ENCODE measurements around the gene CCDC185. TPM values are rescaled to one million over a fixed set of nuclear protein-coding genes. Genes with fewer than 3 reads are reported as not detected.

Gene CCDC185
- total and polyA plus RNA-seq, 7 donors, result not detected

DNA sequence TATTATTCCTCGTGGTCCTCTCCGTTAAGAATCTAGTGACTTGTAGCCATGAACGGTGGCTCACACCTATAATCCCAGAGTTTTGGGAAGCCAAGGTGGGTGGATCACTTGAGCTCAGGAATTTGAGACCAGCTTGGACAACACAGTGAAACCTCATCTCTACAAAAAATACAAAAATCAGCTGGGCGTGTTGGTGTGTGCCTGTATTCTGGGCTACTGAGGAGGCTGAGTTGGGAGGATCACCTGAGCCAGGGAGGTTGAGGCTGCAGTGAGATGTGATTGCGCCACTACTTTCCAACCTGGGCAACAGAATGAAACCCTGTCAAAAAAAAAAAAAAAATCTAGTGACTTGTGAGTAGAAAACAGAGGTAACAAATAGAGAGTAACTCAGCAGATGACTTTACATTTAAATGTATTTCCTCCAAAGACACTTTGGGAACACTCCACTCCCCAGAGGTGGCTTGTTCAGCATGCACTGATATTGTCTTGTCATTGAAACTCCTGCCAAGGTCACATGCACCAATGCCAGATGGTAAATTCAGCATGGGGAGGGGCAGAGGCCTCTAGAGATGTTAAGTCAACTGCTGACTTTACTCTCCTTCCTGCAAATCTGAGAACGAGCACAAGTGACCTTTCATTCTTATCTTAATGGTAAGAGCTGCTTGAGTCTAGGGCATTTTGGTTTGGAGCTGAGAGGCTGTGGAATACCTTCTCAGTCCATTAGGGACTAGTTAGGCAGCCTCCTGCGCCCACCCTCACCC lies 24.9 kb downstream of the CCDC185 start:
- intact Hi-C loops (cut with DNase I), result no loop called here
- no peaks in the 10 kb centered on the region for H3K36me3 ChIP-seq (ENCODE audit: insufficient read depth in 1 of 2, low read depth in 1 of 2)
- DNase-seq (no peak), ATAC-seq (no peak)
- H3K27me3 ChIP-seq (ENCODE audit: insufficient read depth in 3 of 3, low read length in 2 of 3), result no peaks in the 10 kb centered on the region
- WGBS, 3 donors, result 72 to 85% (median 77%) methylated on average over 7 of the region's 7 CpGs
- H3K4me1 ChIP-seq, result no peaks in the 10 kb centered on the region
- H3K9me3 ChIP-seq, result no peaks in the 10 kb centered on the region
- no peak overlapping the region for H3K4me3 ChIP-seq
- TF ChIP-seq, protein P1, sequence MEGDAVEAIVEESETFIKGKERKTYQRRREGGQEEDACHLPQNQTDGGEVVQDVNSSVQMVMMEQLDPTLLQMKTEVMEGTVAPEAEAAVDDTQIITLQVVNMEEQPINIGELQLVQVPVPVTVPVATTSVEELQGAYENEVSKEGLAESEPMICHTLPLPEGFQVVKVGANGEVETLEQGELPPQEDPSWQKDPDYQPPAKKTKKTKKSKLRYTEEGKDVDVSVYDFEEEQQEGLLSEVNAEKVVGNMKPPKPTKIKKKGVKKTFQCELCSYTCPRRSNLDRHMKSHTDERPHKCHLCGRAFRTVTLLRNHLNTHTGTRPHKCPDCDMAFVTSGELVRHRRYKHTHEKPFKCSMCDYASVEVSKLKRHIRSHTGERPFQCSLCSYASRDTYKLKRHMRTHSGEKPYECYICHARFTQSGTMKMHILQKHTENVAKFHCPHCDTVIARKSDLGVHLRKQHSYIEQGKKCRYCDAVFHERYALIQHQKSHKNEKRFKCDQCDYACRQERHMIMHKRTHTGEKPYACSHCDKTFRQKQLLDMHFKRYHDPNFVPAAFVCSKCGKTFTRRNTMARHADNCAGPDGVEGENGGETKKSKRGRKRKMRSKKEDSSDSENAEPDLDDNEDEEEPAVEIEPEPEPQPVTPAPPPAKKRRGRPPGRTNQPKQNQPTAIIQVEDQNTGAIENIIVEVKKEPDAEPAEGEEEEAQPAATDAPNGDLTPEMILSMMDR (IDR thresholded peaks at IDR 0.05), result no peak
- H3K27ac ChIP-seq, result no peak overlapping the region

DNA sequence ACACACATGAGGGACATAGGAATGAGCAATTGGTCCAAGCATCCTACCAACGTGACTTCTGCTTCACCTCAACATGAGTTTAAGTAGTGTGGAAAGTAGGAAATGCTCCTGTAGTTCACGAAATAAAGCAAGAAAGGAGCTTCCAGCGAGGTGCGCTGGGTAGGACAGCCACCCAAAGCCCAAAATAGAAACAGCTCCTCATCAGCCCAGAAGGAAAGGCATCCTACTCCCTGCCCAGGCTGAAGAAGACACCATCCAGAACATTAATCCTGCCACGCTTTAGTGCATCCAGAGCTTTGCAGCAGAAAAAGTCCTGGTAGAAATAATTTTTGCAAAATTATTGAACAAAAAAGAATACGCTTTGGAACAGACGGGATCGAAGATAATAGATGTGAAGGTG lies 25.9 kb downstream of the CCDC185 start:
- H3K27me3 ChIP-seq (ENCODE audit: insufficient read depth in 3 of 3, low read length in 2 of 3), result no peaks in the 10 kb centered on the region
- H3K36me3 ChIP-seq (ENCODE audit: insufficient read depth in 1 of 2, low read depth in 1 of 2), result no peaks in the 10 kb centered on the region
- no peaks in the 10 kb centered on the region for H3K4me1 ChIP-seq
- DNase-seq (no peak), ATAC-seq (peak in 1 of 4 donors; percentile 57)
- no peak overlapping the region for H3K27ac ChIP-seq
- WGBS, 3 donors, result 66 to 84% (median 73%) methylated on average over 8 of the region's 8 CpGs
- no peaks in the 10 kb centered on the region for H3K9me3 ChIP-seq
- intact Hi-C loops (cut with DNase I), result no loop called here
- H3K4me3 ChIP-seq, result no peak overlapping the region
- TF ChIP-seq, protein P1 (IDR thresholded peaks at IDR 0.05), result no peak

DNA sequence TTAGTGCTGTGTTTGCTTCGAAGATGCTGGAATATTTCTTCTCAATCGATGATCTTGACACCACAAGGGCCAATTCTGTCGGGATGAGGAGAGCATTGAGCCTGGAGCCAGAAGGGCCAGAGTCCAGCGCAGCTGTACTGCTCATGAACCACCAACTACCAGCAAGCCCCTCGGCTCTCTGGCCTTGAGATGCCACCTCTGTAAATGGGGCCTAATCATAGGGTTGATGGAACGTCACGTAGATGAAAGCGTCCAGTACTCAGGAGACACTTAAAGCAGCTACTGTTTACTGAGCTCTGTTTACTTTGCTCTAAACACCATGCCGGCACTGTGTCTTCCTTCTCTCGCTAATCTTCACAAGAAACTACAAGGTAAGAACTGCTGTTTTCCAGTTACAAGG lies 26.3 kb downstream of the CCDC185 start:
- Histone ChIP-seq H3K9me3 (no peaks in the 10 kb centered on the region), H3K27me3 (ENCODE audit: insufficient read depth in 3 of 3, low read length in 2 of 3) (no peaks in the 10 kb centered on the region), H3K27ac (no peak overlapping the region), H3K36me3 (ENCODE audit: insufficient read depth in 1 of 2, low read depth in 1 of 2) (no peaks in the 10 kb centered on the region), H3K4me3 (no peak overlapping the region), H3K4me1 (no peaks in the 10 kb centered on the region)
- ATAC-seq, result no peak
- WGBS, 3 donors, result 75 to 79% (median 79%) methylated on average over 10 of the region's 10 CpGs
- DNase-seq, result no peak
- intact Hi-C loops (cut with DNase I), result no loop called here
- TF ChIP-seq, protein P1 (IDR thresholded peaks at IDR 0.05), result no peak

DNA sequence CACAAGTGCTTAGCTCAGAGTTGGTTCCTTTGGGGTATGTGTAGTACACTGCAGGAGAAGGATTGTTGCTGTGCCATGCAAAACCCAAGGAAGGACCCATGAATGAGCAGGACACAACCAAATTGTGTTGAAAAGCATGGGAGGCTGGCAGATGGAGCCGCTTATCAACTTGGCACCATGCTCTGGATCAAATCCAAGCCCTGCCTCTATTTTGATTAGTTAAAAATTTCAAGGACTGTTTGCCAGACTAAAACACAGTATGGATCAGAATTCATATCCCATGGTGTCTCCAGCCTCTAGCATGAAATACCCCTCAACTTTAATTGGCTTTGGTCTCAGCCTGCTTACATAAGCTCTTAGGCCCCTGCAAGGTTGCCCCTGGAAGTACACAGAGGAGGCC lies 27.8 kb downstream of the CCDC185 start:
- Histone ChIP-seq H3K9me3 (no peaks in the 10 kb centered on the region), H3K36me3 (ENCODE audit: insufficient read depth in 1 of 2, low read depth in 1 of 2) (no peaks in the 10 kb centered on the region), H3K27me3 (ENCODE audit: insufficient read depth in 3 of 3, low read length in 2 of 3) (no peaks in the 10 kb centered on the region), H3K4me1 (no peaks in the 10 kb centered on the region), H3K27ac (no peak overlapping the region), H3K4me3 (no peak overlapping the region)
- TF ChIP-seq, protein P1 (IDR thresholded peaks at IDR 0.05), result no peak
- ATAC-seq (no peak), DNase-seq (no peak)
- intact Hi-C loops (cut with DNase I), result no loop called here
- 52 to 68% (median 67%) methylated on average over 1 of the region's 1 CpG for WGBS, 3 donors

DNA sequence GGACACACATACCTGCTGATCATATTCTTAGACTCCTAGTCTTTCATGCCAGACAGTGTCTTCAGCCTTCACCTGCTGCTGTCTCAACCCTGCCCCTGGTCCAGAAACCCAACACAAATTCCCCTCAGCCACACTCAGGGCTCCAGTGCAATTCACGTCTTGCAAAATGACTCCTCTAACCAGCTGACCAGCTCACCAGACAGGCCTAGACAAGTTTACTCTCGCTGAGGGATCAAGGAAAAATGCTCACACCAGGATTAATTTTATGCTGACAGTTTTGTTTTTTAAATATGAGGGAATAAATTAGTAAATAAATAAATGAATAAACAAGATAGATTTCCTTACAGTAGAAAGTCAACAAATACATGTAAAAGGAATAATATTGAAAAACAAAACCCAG lies 28.5 kb downstream of the CCDC185 start:
- TF ChIP-seq, protein P1 (IDR thresholded peaks at IDR 0.05), result no peak
- DNase-seq, result no peak
- H3K27me3 ChIP-seq (ENCODE audit: insufficient read depth in 3 of 3, low read length in 2 of 3), result no peaks in the 10 kb centered on the region
- H3K27ac ChIP-seq, result no peak overlapping the region
- intact Hi-C loops (cut with DNase I), result no loop called here
- peak in 1 of 4 donors; percentile 46 for ATAC-seq
- H3K9me3 ChIP-seq, result no peaks in the 10 kb centered on the region
- no peaks in the 10 kb centered on the region for H3K36me3 ChIP-seq (ENCODE audit: insufficient read depth in 1 of 2, low read depth in 1 of 2)
- H3K4me3 ChIP-seq, result no peak overlapping the region
- no peaks in the 10 kb centered on the region for H3K4me1 ChIP-seq
- 30 to 39% (median 33%) methylated on average over 2 of the region's 2 CpGs for WGBS, 3 donors
